ENCODE measurements around the gene DIABLO. TPM values are rescaled to one million over a fixed set of nuclear protein-coding genes. Genes with fewer than 3 reads are reported as not detected.
"Not testable (repeated sequence)": the region's sequence is repeated elsewhere in the genome, so short reads cannot be mapped to it uniquely, and the experiment has no call there.

DIABLO gene
- total and polyA plus RNA-seq, 12 donors, result 40.2 to 100 (median 51.9) TPM

GRCh38 chr12:122265886-122266229 lies 40.0 kb upstream of the DIABLO start:
- H3K27ac ChIP-seq, result peak overlapping the region; percentile 75 to 95 (median 92)
- intact Hi-C loops (cut with DNase I), result no loop called here
- H3K4me1 ChIP-seq (replicated peaks in 1 of 2), result peaks cover 5 to 19% of the 10 kb centered on the region in 2 donors
- DNase-seq, result peak; percentile 47 to 81 (median 68)
- peak overlapping the region; percentile 29 to 81 (median 60) for H3K4me3 ChIP-seq
- TF ChIP-seq CTCF (IDR thresholded peaks at IDR 0.05) (no peak), POLR2A (IDR thresholded peaks at IDR 0.05) (no peak)
- H3K27me3 ChIP-seq, result no peaks in the 10 kb centered on the region
- peaks cover 0 to 25% of the 10 kb centered on the region in 2 donors for H3K36me3 ChIP-seq (replicated peaks in 1 of 2)
- WGBS, 4 donors, result 1 to 4% (median 1%) methylated on average over 5 to 17 of the region's 17 CpGs
- H3K9me3 ChIP-seq (replicated peaks in 1 of 3), result no peaks in the 10 kb centered on the region

- TF ChIP-seq POLR2A (IDR thresholded peaks at IDR 0.05) (no peak), CTCF (IDR thresholded peaks at IDR 0.05) (no peak)
- Histone ChIP-seq H3K36me3 (replicated peaks in 1 of 2) (peaks cover 0 to 29% of the 10 kb centered on the region in 2 donors), H3K27me3 (no peaks in the 10 kb centered on the region), H3K4me3 (peak overlapping the region in 3 of 4 donors; percentile 43 to 81 (median 78)), H3K27ac (peak overlapping the region in 4 of 5 donors; percentile 75 to 95 (median 91)), H3K4me1 (replicated peaks in 1 of 2) (peaks cover 5 to 19% of the 10 kb centered on the region in 2 donors), H3K9me3 (replicated peaks in 1 of 3) (no peaks in the 10 kb centered on the region)
- no peak for DNase-seq
- intact Hi-C loops (cut with DNase I), result no loop called here
- 12 to 31% (median 23%) methylated on average over 1 of the region's 1 CpG for WGBS, 4 donors
These were observed 39.6 kb upstream of the DIABLO start for GRCh38 chr12:122265476-122265875.

GRCh38 chr12:122260735-122261134 lies 34.9 kb upstream of the DIABLO start:
- H3K27ac ChIP-seq; DNase-seq; H3K4me3 ChIP-seq; H3K27me3 ChIP-seq; H3K9me3 ChIP-seq (replicated peaks in 1 of 3); intact Hi-C loops (cut with DNase I): not testable (repeated sequence)
- Histone ChIP-seq H3K4me1 (replicated peaks in 1 of 2) (peaks cover 5 to 14% of the 10 kb centered on the region in 2 donors), H3K36me3 (replicated peaks in 1 of 2) (peaks cover 0 to 65% of the 10 kb centered on the region in 2 donors)
- WGBS, 4 donors, result 84 to 98% (median 91%) methylated on average over 13 to 14 of the region's 14 CpGs

GRCh38 chr12:122258939-122259338 lies 33.1 kb upstream of the DIABLO start:
- WGBS, 4 donors, result 88 to 92% (median 90%) methylated on average over 4 of the region's 4 CpGs
- H3K36me3 ChIP-seq (replicated peaks in 1 of 2), result peaks cover 0 to 65% of the 10 kb centered on the region in 2 donors
- DNase-seq, result not testable (repeated sequence)

GRCh38 chr12:122258462-122258861 lies 32.6 kb upstream of the DIABLO start:
- DNase-seq; intact Hi-C loops (cut with DNase I); H3K27ac ChIP-seq; H3K27me3 ChIP-seq; H3K4me3 ChIP-seq; H3K4me1 ChIP-seq (replicated peaks in 1 of 2); H3K9me3 ChIP-seq (replicated peaks in 1 of 3): not testable (repeated sequence)
- peaks cover 0 to 63% of the 10 kb centered on the region in 2 donors for H3K36me3 ChIP-seq (replicated peaks in 1 of 2)
- 91 to 98% (median 97%) methylated on average over 4 of the region's 4 CpGs for WGBS, 4 donors

More at GRCh38 chr12:122258939-122259338, 33.1 kb upstream of the DIABLO start:
- H3K27ac ChIP-seq; H3K27me3 ChIP-seq; H3K9me3 ChIP-seq (replicated peaks in 1 of 3); H3K4me3 ChIP-seq; H3K4me1 ChIP-seq (replicated peaks in 1 of 2); intact Hi-C loops (cut with DNase I): not testable (repeated sequence)

- H3K27me3 ChIP-seq, result no peaks in the 10 kb centered on the region
- peak in 1 of 7 donors; percentile 34 for DNase-seq
- no peak overlapping the region for H3K27ac ChIP-seq
- intact Hi-C loops (cut with DNase I), result no loop called here
- no peak for TF ChIP-seq POLR2A (IDR thresholded peaks at IDR 0.05)
- TF ChIP-seq CTCF (IDR thresholded peaks at IDR 0.05), result no peak
- peaks cover 0 to 28% of the 10 kb centered on the region in 2 donors for H3K36me3 ChIP-seq (replicated peaks in 1 of 2)
- 92 to 96% (median 94%) methylated on average over 8 of the region's 8 CpGs for WGBS, 4 donors
- H3K9me3 ChIP-seq (replicated peaks in 1 of 3), result no peaks in the 10 kb centered on the region
- H3K4me1 ChIP-seq (replicated peaks in 1 of 2), result no peaks in the 10 kb centered on the region
- no peak overlapping the region for H3K4me3 ChIP-seq
These were observed 24.7 kb upstream of the DIABLO start for GRCh38 chr12:122250536-122250935.
